Lower leg skin (tissue), 4 donors: Measurements from ENCODE around the gene B4GALT2. TPM values are rescaled to one million over a fixed set of nuclear protein-coding genes. Genes with fewer than 3 reads are reported as not detected.
A peak's percentile ranks its signal among the peaks of the same experiment; 100 is the strongest.

Source experiments
- DNase-seq, 2 donors: peaks; one replicate each; pipeline ENCODE4 v3.0.0-alpha.2; 2019; ENCODE audit warnings: low spot score in 2 of 2
- H3K4me3 ChIP-seq: fragments of 200-600 bp; sonication (generic); 2 replicates; pipeline ENCODE4 v1.5.1; 2017; ENCODE audit warnings: mild to moderate bottlenecking, low read depth; ENCODE audit not compliant: poor library complexity, severe bottlenecking
- CTCF ChIP-seq, 3 donors: fragments of 450-650 bp; IDR thresholded peaks; one replicate each; pipeline ENCODE4 v1.5.1; 2016; ENCODE audit warnings: antibody characterized with exemption in 3 of 3, mild to moderate bottlenecking in 3 of 3, moderate library complexity in 2 of 3
- POLR2A ChIP-seq, 2 donors: fragments of 450-650 bp; IDR thresholded peaks; one replicate each; pipeline ENCODE4 v1.6.1; 2016 to 2017; ENCODE audit warnings: antibody characterized with exemption in 2 of 2, mild to moderate bottlenecking in 1 of 2, moderate library complexity in 1 of 2
- WGBS, 2 donors: methylation state at CpG; one replicate each; pipeline ENCODE4 v1.1.5; 2018; 5-methylcytosine and 5-hydroxymethylcytosine counted together
- intact Hi-C: fragments of 100-400 bp; cut with DNase I; formaldehyde crosslinking; loops from one replicate; pipeline ENCODE4 v1.15.0; 2023; ENCODE audit warnings: low total_unique reads
- total RNA-seq, 4 donors: library from RNA; depleted of rRNA; stranded (reverse); fragments of >200 nt; gene quantifications; one replicate each; pipeline ENCODE4 v1.1.0, GENCODE V29; 2016

B4GALT2 gene
- total RNA-seq, 4 donors from 2014 or later: 21.6 to 50.5 (median 30.3) TPM

DNA sequence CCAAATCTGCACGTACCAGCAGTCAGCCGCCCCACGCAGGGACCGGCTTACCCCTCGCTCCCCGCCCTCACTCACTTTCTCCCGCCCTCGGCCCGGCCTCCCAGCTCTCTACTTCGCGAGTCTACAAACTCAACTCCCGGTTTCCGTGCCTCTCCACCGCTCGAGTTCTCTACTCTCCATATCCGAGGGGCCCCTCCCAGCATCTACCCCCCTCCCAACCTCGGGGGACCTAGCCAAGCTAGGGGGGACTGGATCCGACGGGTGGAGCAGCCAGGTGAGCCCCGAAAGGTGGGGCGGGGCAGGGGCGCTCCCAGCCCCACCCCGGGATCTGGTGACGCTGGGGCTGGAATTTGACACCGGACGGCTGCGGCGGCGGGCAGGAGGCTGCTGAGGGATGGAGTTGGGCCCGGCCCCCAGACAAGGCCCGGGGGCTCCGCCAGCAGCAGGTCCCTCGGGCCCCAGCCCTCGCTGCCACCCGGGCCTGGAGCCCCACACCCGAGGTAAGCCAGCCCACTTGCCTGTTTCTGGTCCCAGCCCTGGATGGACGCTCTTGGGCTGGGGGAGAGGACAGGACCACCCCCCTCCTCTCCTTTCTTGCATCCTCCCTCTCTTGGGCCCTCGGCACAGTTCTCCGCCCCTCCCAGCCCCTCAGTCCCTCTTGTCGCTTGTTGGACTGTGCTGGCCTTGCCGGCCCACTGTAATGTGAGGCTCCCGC is 45.5 kb upstream of the B4GALT2 start, which contains the start of gene ARTN:
Gene ARTN (plus strand): TSS at position 416 of the 715 bp plus-strand sequence. CDS start 1,856 bp downstream, outside the sequence.
- 4% methylated on average over 22 to 34 of the region's 42 CpGs for WGBS, 2 donors
- H3K4me3 ChIP-seq: no peak within 1 kb of the TSS
- no peak for TF ChIP-seq POLR2A (IDR thresholded peaks at IDR 0.05)
- no peak for TF ChIP-seq CTCF (IDR thresholded peaks at IDR 0.05)
- DNase-seq: no peak
- intact Hi-C loops: loop anchor here (5.0 to 10.0 kb wide), 3 partner anchors 111 to 409 kb away; no protein-coding TSS in a partner anchor

DNA sequence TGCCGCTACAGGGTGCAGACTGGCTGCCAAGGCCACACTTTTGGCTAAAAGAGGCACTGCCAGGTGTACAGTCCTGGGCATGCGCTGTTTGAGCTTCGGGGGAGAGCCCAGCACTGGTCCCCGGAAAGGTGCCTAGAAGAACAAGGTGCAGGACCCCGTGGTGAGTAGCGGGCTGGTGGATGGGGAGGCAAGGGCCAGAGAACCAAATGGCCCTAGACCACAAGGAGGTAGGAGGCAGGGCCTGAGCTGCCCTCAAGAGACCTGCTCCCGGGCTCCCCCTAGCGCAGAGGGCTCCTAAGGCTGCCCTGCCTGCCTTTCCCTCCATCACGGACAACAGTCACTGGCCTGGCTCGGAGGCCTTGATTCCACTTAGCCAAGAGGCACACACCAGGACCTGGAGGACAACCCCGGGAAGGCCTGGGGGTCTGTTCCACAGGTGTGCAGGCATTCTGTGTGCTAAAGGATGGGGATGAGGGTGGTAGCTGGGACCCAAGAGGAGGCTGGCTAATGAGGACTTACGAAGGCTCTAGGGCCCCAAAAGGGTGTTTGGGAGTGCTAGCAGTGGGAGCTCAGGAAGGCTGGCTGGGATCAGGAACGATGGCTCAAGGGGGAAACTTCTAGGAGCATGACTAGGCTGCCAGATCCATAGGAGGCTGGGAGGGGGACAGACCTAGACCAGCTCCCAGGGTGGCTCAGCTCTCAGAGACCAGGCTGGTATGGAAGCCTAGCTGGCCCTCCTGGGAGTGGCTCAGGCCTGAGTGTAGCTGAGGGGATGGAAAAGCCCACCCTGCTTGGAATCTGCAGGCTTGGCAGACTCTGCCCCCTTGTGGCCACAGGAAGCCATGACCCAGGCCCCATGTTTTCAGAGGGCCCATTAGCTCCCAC is 44.7 kb upstream of the B4GALT2 start:
- TF ChIP-seq CTCF (IDR thresholded peaks at IDR 0.05) (peak in 1 of 3 donors; percentile 72), POLR2A (IDR thresholded peaks at IDR 0.05) (no peak)
- intact Hi-C loops: loop anchor here (5.0 to 10.0 kb wide), 3 partner anchors 110 to 410 kb away; no protein-coding TSS in a partner anchor
- 20 to 25% methylated on average over 13 of the region's 13 CpGs for WGBS, 2 donors
- no peak for DNase-seq
- no peak overlapping the region for H3K4me3 ChIP-seq

DNA sequence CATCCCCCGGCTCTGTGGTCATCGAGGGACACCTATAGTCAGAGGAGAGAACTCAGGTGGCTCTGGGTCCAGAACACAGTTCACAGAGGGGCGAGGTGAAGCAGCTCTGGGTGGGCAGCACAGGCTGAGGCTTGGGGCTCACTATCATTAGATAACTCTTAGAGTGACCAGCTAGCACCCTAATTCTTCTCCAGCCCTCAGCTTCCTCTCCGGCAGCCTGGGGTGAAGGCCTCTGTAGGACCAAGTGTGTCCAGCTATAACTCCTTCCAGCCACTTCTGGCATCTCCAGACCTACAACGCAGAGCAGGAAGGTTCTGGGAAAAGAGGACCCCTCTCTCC is 44.1 kb upstream of the B4GALT2 start:
- intact Hi-C loops: loop anchor here (5.0 to 10.0 kb wide), 3 partner anchors 110 to 410 kb away; no protein-coding TSS in a partner anchor
- no peak for DNase-seq
- TF ChIP-seq POLR2A (IDR thresholded peaks at IDR 0.05) (no peak), CTCF (IDR thresholded peaks at IDR 0.05) (no peak)
- H3K4me3 ChIP-seq: no peak overlapping the region
- WGBS, 2 donors: 64 to 67% methylated on average over 4 to 5 of the region's 5 CpGs

- intact Hi-C loops: loop anchor here (10.0 kb wide), 2 partner anchors 109 to 411 kb away; no protein-coding TSS in a partner anchor
- no peak for DNase-seq
- WGBS, 2 donors: 24 to 58% methylated on average over 8 to 15 of the region's 48 CpGs
- peak overlapping the region; percentile 3 for H3K4me3 ChIP-seq
- TF ChIP-seq CTCF (IDR thresholded peaks at IDR 0.05) (no peak), POLR2A (IDR thresholded peaks at IDR 0.05) (no peak)
These were observed 43.1 kb upstream of the B4GALT2 start for GRCh38 chr1:43935711-43936427.

DNA sequence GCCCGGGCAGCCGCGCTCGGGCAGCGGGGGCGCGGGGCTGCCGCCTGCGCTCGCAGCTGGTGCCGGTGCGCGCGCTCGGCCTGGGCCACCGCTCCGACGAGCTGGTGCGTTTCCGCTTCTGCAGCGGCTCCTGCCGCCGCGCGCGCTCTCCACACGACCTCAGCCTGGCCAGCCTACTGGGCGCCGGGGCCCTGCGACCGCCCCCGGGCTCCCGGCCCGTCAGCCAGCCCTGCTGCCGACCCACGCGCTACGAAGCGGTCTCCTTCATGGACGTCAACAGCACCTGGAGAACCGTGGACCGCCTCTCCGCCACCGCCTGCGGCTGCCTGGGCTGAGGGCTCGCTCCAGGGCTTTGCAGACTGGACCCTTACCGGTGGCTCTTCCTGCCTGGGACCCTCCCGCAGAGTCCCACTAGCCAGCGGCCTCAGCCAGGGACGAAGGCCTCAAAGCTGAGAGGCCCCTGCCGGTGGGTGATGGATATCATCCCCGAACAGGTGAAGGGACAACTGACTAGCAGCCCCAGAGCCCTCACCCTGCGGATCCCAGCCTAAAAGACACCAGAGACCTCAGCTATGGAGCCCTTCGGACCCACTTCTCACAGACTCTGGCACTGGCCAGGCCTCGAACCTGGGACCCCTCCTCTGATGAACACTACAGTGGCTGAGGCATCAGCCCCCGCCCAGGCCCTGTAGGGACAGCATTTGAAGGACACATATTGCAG is 42.4 kb upstream of the B4GALT2 start:
- no peak for TF ChIP-seq CTCF (IDR thresholded peaks at IDR 0.05)
- intact Hi-C loops: loop anchor here (10.0 kb wide), 2 partner anchors 108 to 412 kb away; no protein-coding TSS in a partner anchor
- DNase-seq: no peak
- no peak overlapping the region for H3K4me3 ChIP-seq
- 37 to 45% methylated on average over 17 to 23 of the region's 56 CpGs for WGBS, 2 donors
